Naive thymus-derived CD4-positive, alpha-beta T cell (primary cell): ENCODE measurements around the gene EHBP1L1. TPM values are rescaled to one million over a fixed set of nuclear protein-coding genes. Genes with fewer than 3 reads are reported as not detected.
"Not testable (repeated sequence)": the region's sequence is repeated elsewhere in the genome, so short reads cannot be mapped to it uniquely, and the experiment has no call there.

Source experiments
- ATAC-seq: fragments of 150-1000 bp; cut with Tn5 transposase; 2 replicates; pipeline ENCODE4 v1.10.0; 2021; ENCODE audit warnings: mild to moderate bottlenecking, moderate library complexity
- CTCF ChIA-PET: fragments of 350-600 bp; sonication (Branson Sonifier 250); formaldehyde crosslinking; loops from one replicate; lab custom pipeline; 2021; ENCODE audit warnings: antibody characterized with exemption; lab: Charles Lee
- POLR2A ChIA-PET: fragments of 350-600 bp; sonication (Branson Sonifier 250); formaldehyde crosslinking; loops from one replicate; lab custom pipeline; 2021; ENCODE audit warnings: antibody characterized with exemption, inconsistent platforms; lab: Charles Lee
- DNase-seq, 9 donors: peaks; one replicate each; pipeline versions ENCODE4 v3.0.0 to v3.0.0-alpha.2; 2020 to 2022; ENCODE audit warnings: mixed read lengths in 1 of 9
- H3K27ac ChIP-seq: one replicate; pipeline ENCODE4 v1.7.0; 2013; ENCODE audit warnings: mild to moderate bottlenecking, low read depth, low read length, moderate library complexity
- H3K27me3 ChIP-seq, 2 donors: one replicate each; pipeline ENCODE4 v1.7.0; 2013; ENCODE audit warnings: low read length in 2 of 2, mild to moderate bottlenecking in 2 of 2, moderate library complexity in 2 of 2; ENCODE audit not compliant: control insufficient read depth in 2 of 2, insufficient read depth in 2 of 2
- H3K36me3 ChIP-seq, 3 experiments: 1 replicate in 2 of 3; 2 replicates in 1 of 3; pipeline ENCODE4 v1.7.0; 2013; ENCODE audit warnings: low read length in 3 of 3, mild to moderate bottlenecking in 3 of 3, moderate library complexity in 1 of 3; ENCODE audit not compliant: insufficient read depth in 3 of 3, control insufficient read depth in 2 of 3
- H3K4me1 ChIP-seq, 2 donors: one replicate each; pipeline ENCODE4 v1.7.0; 2013; ENCODE audit warnings: low read length in 2 of 2, mild to moderate bottlenecking in 2 of 2, moderate library complexity in 1 of 2; ENCODE audit not compliant: control insufficient read depth in 2 of 2, insufficient read depth in 2 of 2
- H3K4me3 ChIP-seq: 2 replicates; pipeline ENCODE4 v1.7.0; 2013; ENCODE audit warnings: mild to moderate bottlenecking, low read length
- H3K9me3 ChIP-seq, 3 experiments: 1 replicate in 2 of 3; 2 replicates in 1 of 3; pipeline ENCODE4 v1.7.0; 2013; ENCODE audit warnings: low read length in 3 of 3; ENCODE audit not compliant: control insufficient read depth in 2 of 3
- H3K27ac Mint-ChIP-seq, 9 donors: one replicate each; pipeline ENCODE4 v1.8.0; 2020 to 2022; ENCODE audit warnings: mixed read lengths in 9 of 9, mild to moderate bottlenecking in 8 of 9, moderate library complexity in 5 of 9, inconsistent platforms in 2 of 9
- H3K27me3 Mint-ChIP-seq, 5 donors: one replicate each; pipeline ENCODE4 v1.8.0; 2021 to 2022; ENCODE audit warnings: mixed read lengths in 5 of 5, mild to moderate bottlenecking in 1 of 5
- H3K36me3 Mint-ChIP-seq, 5 donors: one replicate each; pipeline ENCODE4 v1.8.0; 2020 to 2022; ENCODE audit warnings: mixed read lengths in 5 of 5, mild to moderate bottlenecking in 3 of 5, inconsistent platforms in 1 of 5
- H3K4me1 Mint-ChIP-seq, 7 donors: one replicate each; pipeline ENCODE4 v1.8.0; 2020 to 2022; ENCODE audit warnings: mixed read lengths in 7 of 7, mild to moderate bottlenecking in 3 of 7, inconsistent platforms in 1 of 7
- H3K4me3 Mint-ChIP-seq, 10 donors: one replicate each; pipeline ENCODE4 v1.8.0; 2020 to 2022; ENCODE audit warnings: mild to moderate bottlenecking in 10 of 10, mixed read lengths in 10 of 10, moderate library complexity in 6 of 10, inconsistent platforms in 2 of 10
- H3K9me3 Mint-ChIP-seq, 11 donors: one replicate each; pipeline ENCODE4 v1.8.0; 2020 to 2022; ENCODE audit warnings: mixed read lengths in 11 of 11, mild to moderate bottlenecking in 4 of 11, inconsistent platforms in 1 of 11, moderate library complexity in 1 of 11
- intact Hi-C, 2 donors: fragments of 100-400 bp; cut with micrococcal nuclease; formaldehyde crosslinking; loops; one replicate each; pipeline ENCODE4 v1.15.1; 2023
- polyA plus RNA-seq, 2 donors: library from polyadenylated mRNA; unstranded; fragments of 300-500 nt; fragmentation: Illumina TruSeq; gene quantifications; one replicate each; pipeline ENCODE4 v1.2.3, GENCODE V29; 2021
- total RNA-seq, 6 experiments: library from RNA in 5 of 6; stranded (reverse) in 5 of 6; gene quantifications; 1 replicate in 5 of 6; 2 replicates in 1 of 6; pipeline ENCODE4 v1.2.3 and lab custom pipeline; 2021 to 2026

The EHBP1L1 gene
- total and polyA plus RNA-seq, 7 experiments from 2014 or later = 12.3 to 207 (median 121) TPM

- POLR2A ChIA-PET = interaction anchor here (0.7 to 10.4 kb wide), 14 partner anchors 8 to 256 kb away, joined by 4 to 227 read pairs (median 8); partner anchors contain the start of genes EHBP1L1, FAM89B, MALAT1 and PCNX3
- peaks cover 30 to 57% (median 49%) of the 10 kb centered on the region in 7 donors for H3K4me1 Mint-ChIP-seq
Measured at GRCh38 chr11:65639228-65639597, 63.4 kb downstream of the EHBP1L1 start.

GRCh38 chr11:65639623-65640482 lies 64.0 kb downstream of the EHBP1L1 start:
- H3K36me3 Mint-ChIP-seq = peaks cover 0 to 46% (median 4%) of the 10 kb centered on the region in 5 donors
- peak overlapping the region; percentile 90 for H3K4me3 ChIP-seq
- no peaks in the 10 kb centered on the region for H3K27me3 Mint-ChIP-seq
- ATAC-seq (peak; percentile 83), DNase-seq (peak in 8 of 9 donors; percentile 51 to 90 (median 89))
- ChIA-PET CTCF (interaction anchor here (0.6 to 2.9 kb wide), 3 partner anchors 9 to 17 kb away, joined by 3 to 9 read pairs (median 3); no protein-coding TSS in a partner anchor), POLR2A (interaction anchor here (0.7 to 10.4 kb wide), 17 partner anchors 9 to 1638 kb away, joined by 3 to 227 read pairs (median 6); partner anchors contain the start of genes CCDC85B, EHBP1L1, FAM89B and MALAT1)
- no peaks in the 10 kb centered on the region for H3K9me3 ChIP-seq
- H3K27me3 ChIP-seq = no peaks in the 10 kb centered on the region
- peaks cover 54 to 62% of the 10 kb centered on the region in 2 donors for H3K4me1 ChIP-seq
- peaks cover 32 to 59% (median 53%) of the 10 kb centered on the region in 7 donors for H3K4me1 Mint-ChIP-seq
- peak overlapping the region; percentile 97 for H3K27ac ChIP-seq
- H3K27ac Mint-ChIP-seq = peak overlapping the region; percentile 76 to 100 (median 97)
- intact Hi-C loops = loop anchor here in 1 of 2 donors (1.0 to 2.0 kb wide), 2 partner anchors 65 to 233 kb away; no protein-coding TSS in a partner anchor
- H3K4me3 Mint-ChIP-seq = peak overlapping the region; percentile 89 to 99 (median 95)
- H3K36me3 ChIP-seq = peaks cover 10 to 68% (median 11%) of the 10 kb centered on the region in 3 experiments
- H3K9me3 Mint-ChIP-seq = peaks cover 0 to 2% (median 0%) of the 10 kb centered on the region in 11 donors

More at GRCh38 chr11:65639228-65639597, 63.4 kb downstream of the EHBP1L1 start:
- Mint-ChIP-seq H3K36me3 (peaks cover 0 to 43% (median 4%) of the 10 kb centered on the region in 5 donors), H3K27ac (peak overlapping the region; percentile 76 to 100 (median 97)), H3K4me3 (peak overlapping the region; percentile 89 to 99 (median 95))
- intact Hi-C loops = loop anchor here in 1 of 2 donors (2.0 kb wide), 1 partner anchor 64 kb away; no protein-coding TSS in a partner anchor
- H3K27ac ChIP-seq = peak overlapping the region; percentile 97
- not testable (repeated sequence) for H3K27me3 Mint-ChIP-seq, H3K9me3 ChIP-seq, DNase-seq, ATAC-seq, H3K9me3 Mint-ChIP-seq, H3K27me3 ChIP-seq
- peaks cover 54 to 59% of the 10 kb centered on the region in 2 donors for H3K4me1 ChIP-seq
- CTCF ChIA-PET = interaction anchor here (2.9 kb wide), 1 partner anchor 13 kb away, joined by 9 read pairs; no protein-coding TSS in a partner anchor
- H3K36me3 ChIP-seq = peaks cover 3 to 68% (median 7%) of the 10 kb centered on the region in 3 experiments
- H3K4me3 ChIP-seq = peak overlapping the region; percentile 90

- Mint-ChIP-seq H3K27me3 (no peaks in the 10 kb centered on the region), H3K9me3 (peaks cover 0 to 2% (median 0%) of the 10 kb centered on the region in 11 donors), H3K27ac (peak overlapping the region; percentile 76 to 100 (median 97)), H3K4me3 (peak overlapping the region; percentile 89 to 99 (median 95)), H3K36me3 (peaks cover 0 to 42% (median 4%) of the 10 kb centered on the region in 5 donors), H3K4me1 (peaks cover 31 to 59% (median 56%) of the 10 kb centered on the region in 7 donors)
- no peaks in the 10 kb centered on the region for H3K9me3 ChIP-seq
- DNase-seq = peak in 7 of 9 donors; percentile 38 to 46 (median 45)
- CTCF ChIA-PET = interaction anchor here (0.6 to 1.2 kb wide), 4 partner anchors 9 to 71 kb away, joined by 3 to 5 read pairs (median 3); partner anchors contain the start of gene KAT5
- H3K4me1 ChIP-seq = peaks cover 54 to 62% of the 10 kb centered on the region in 2 donors
- POLR2A ChIA-PET = interaction anchor here (0.7 to 10.4 kb wide), 17 partner anchors 10 to 1637 kb away, joined by 3 to 227 read pairs (median 5); partner anchors contain the start of genes CCDC85B, FAM89B, MALAT1 and PCNX3
- H3K4me3 ChIP-seq = peak overlapping the region; percentile 90
- intact Hi-C loops = loop anchor here in 1 of 2 donors (1.0 kb wide), 1 partner anchor 233 kb away; no protein-coding TSS in a partner anchor
- peak overlapping the region; percentile 97 for H3K27ac ChIP-seq
- no peaks in the 10 kb centered on the region for H3K27me3 ChIP-seq
- H3K36me3 ChIP-seq = peaks cover 16 to 68% (median 17%) of the 10 kb centered on the region in 3 experiments
- peak; percentile 11 for ATAC-seq
Measured at GRCh38 chr11:65640483-65641296, 64.8 kb downstream of the EHBP1L1 start.

GRCh38 chr11:65641297-65642013 lies 65.6 kb downstream of the EHBP1L1 start:
- DNase-seq = no peak
- H3K4me1 Mint-ChIP-seq = peaks cover 31 to 59% (median 56%) of the 10 kb centered on the region in 7 donors
- H3K4me3 ChIP-seq = peak overlapping the region; percentile 90
- peak overlapping the region; percentile 73 to 97 (median 91) for H3K27ac Mint-ChIP-seq
- H3K4me1 ChIP-seq = peaks cover 54 to 62% of the 10 kb centered on the region in 2 donors
- intact Hi-C loops = no loop called here
- peak overlapping the region; percentile 97 for H3K27ac ChIP-seq
- peaks cover 16 to 68% (median 22%) of the 10 kb centered on the region in 3 experiments for H3K36me3 ChIP-seq
- H3K9me3 ChIP-seq = no peaks in the 10 kb centered on the region
- peak overlapping the region; percentile 73 to 99 (median 91) for H3K4me3 Mint-ChIP-seq
- no peak for ATAC-seq
- peaks cover 0 to 42% (median 4%) of the 10 kb centered on the region in 5 donors for H3K36me3 Mint-ChIP-seq
- no peaks in the 10 kb centered on the region for H3K27me3 ChIP-seq
- H3K27me3 Mint-ChIP-seq = no peaks in the 10 kb centered on the region
- POLR2A ChIA-PET = interaction anchor here (0.7 to 10.4 kb wide), 7 partner anchors 13 to 155 kb away, joined by 3 to 227 read pairs (median 5); partner anchors contain the start of genes FAM89B, PCNX3 and RELA
- CTCF ChIA-PET = interaction anchor here (1.1 to 1.2 kb wide), 2 partner anchors 15 to 70 kb away, joined by 3 to 5 read pairs; partner anchors contain the start of gene KAT5
- H3K9me3 Mint-ChIP-seq = peaks cover 0 to 2% (median 0%) of the 10 kb centered on the region in 11 donors
